OCI-LY1 (cell line): ENCODE measurements around the gene NAV2.

ENCODE experiments used
- H2AFZ ChIP-seq: fragments of 200-600 bp; sonication (generic), shearing (Covaris generic); 2 replicates; pipeline ENCODE4 v1.6.0; 2014; ENCODE audit warnings: antibody characterized with exemption, mild to moderate bottlenecking, low read length
- H3F3A ChIP-seq: fragments of 200-600 bp; sonication (generic), shearing (Covaris generic); 2 replicates; pipeline ENCODE4 v1.6.0; 2014; ENCODE audit warnings: mild to moderate bottlenecking, antibody characterized with exemption, low read length, moderate library complexity; ENCODE audit not compliant: insufficient read depth
- H3K27ac ChIP-seq: fragments of 200-600 bp; sonication (generic); 2 replicates; pipeline ENCODE4 v1.5.1; 2014; ENCODE audit warnings: low read length, mixed run types, mild to moderate bottlenecking, low read depth; ENCODE audit not compliant: poor library complexity, severe bottlenecking
- H3K27me3 ChIP-seq: fragments of 200-600 bp; sonication (generic); 2 replicates; pipeline ENCODE4 v1.6.0; 2014; ENCODE audit warnings: antibody characterized with exemption, mild to moderate bottlenecking, low read length, moderate library complexity; ENCODE audit not compliant: insufficient read depth
- H3K36me3 ChIP-seq: fragments of 200-600 bp; sonication (generic); 2 replicates; pipeline ENCODE4 v1.6.1; 2014; ENCODE audit warnings: mild to moderate bottlenecking, antibody characterized with exemption, low read length, moderate library complexity, mixed read lengths; ENCODE audit not compliant: insufficient read depth
- H3K4me1 ChIP-seq: fragments of 200-600 bp; sonication (generic); 2 replicates; pipeline ENCODE4 v1.5.1; 2014; ENCODE audit warnings: mild to moderate bottlenecking, low read length, moderate library complexity; ENCODE audit not compliant: insufficient read depth, severe bottlenecking
- H3K4me2 ChIP-seq: fragments of 200-600 bp; sonication (generic), shearing (Covaris generic); 2 replicates; pipeline ENCODE4 v1.6.1; 2014; ENCODE audit warnings: low read length
- H3K4me3 ChIP-seq: fragments of 200-600 bp; sonication (generic); 2 replicates; pipeline ENCODE4 v1.5.1; 2014; ENCODE audit warnings: low read length, low read depth, mild to moderate bottlenecking, mixed read lengths; ENCODE audit not compliant: poor library complexity, severe bottlenecking
- H3K79me2 ChIP-seq: fragments of 200-600 bp; shearing (Covaris generic); 2 replicates; pipeline ENCODE4 v1.6.1; 2016; ENCODE audit warnings: mixed run types, low read length, mixed read lengths; ENCODE audit not compliant: insufficient read depth
- H3K9ac ChIP-seq: fragments of 200-600 bp; sonication (generic), shearing (Covaris generic); 2 replicates; pipeline ENCODE4 v1.6.1; 2014; ENCODE audit warnings: mild to moderate bottlenecking, low read length, mixed read lengths
- H3K9me2 ChIP-seq: fragments of 200-600 bp; sonication (generic), shearing (Covaris generic); 2 replicates; pipeline ENCODE4 v1.6.1; 2014; ENCODE audit warnings: low read depth, mild to moderate bottlenecking, low read length, mixed read lengths
- H3K9me3 ChIP-seq: fragments of 200-600 bp; shearing (Covaris generic); 2 replicates; pipeline ENCODE4 v1.6.1; 2014; ENCODE audit warnings: low read length, mixed read lengths
- H4K20me1 ChIP-seq: fragments of 200-600 bp; sonication (generic), shearing (Covaris generic); 2 replicates; pipeline ENCODE4 v1.6.0; 2016; ENCODE audit warnings: mild to moderate bottlenecking, low read length; ENCODE audit not compliant: insufficient read depth
- CTCF ChIP-seq: fragments of 200-600 bp; sonication (generic), shearing (Covaris generic); IDR thresholded peaks from 2 replicates; pipeline ENCODE4 v1.5.1; 2017; ENCODE audit warnings: mild to moderate bottlenecking, antibody characterized with exemption, low read length, moderate library complexity, mixed read lengths
- EZH2 ChIP-seq: fragments of 200-600 bp; sonication (generic), shearing (Covaris generic); IDR thresholded peaks from 2 replicates; pipeline ENCODE4 v1.8.0; 2017; ENCODE audit warnings: borderline replicate concordance, mixed run types, mild to moderate bottlenecking, antibody characterized with exemption, low read length, moderate library complexity, mixed read lengths

Gene NAV2

GRCh38 chr11:19838994-19839768 lies 126.5 kb downstream of the NAV2 start:
- no peak overlapping the region for H3K9ac ChIP-seq
- H3K36me3 ChIP-seq = no peaks in the 10 kb centered on the region
- no peaks in the 10 kb centered on the region for H3K9me3 ChIP-seq
- no peak overlapping the region for H3K4me2 ChIP-seq
- no peaks in the 10 kb centered on the region for H3K4me1 ChIP-seq
- H3K27me3 ChIP-seq = no peaks in the 10 kb centered on the region
- no peaks in the 10 kb centered on the region for H3K79me2 ChIP-seq
- H3K4me3 ChIP-seq = no peak overlapping the region
- no peak overlapping the region for H2AFZ ChIP-seq
- no peaks in the 10 kb centered on the region for H3K9me2 ChIP-seq
- TF ChIP-seq EZH2 (no peak), CTCF (no peak)
- no peaks in the 10 kb centered on the region for H4K20me1 ChIP-seq
- no peaks in the 10 kb centered on the region for H3F3A ChIP-seq
- no peak overlapping the region for H3K27ac ChIP-seq

GRCh38 chr11:19840961-19841360 lies 128.3 kb downstream of the NAV2 start:
- Histone ChIP-seq H2AFZ (no peak overlapping the region), H3K9me2 (no peaks in the 10 kb centered on the region), H3K9me3 (no peaks in the 10 kb centered on the region), H3F3A (no peaks in the 10 kb centered on the region), H3K4me2 (no peak overlapping the region), H3K4me3 (no peak overlapping the region), H3K36me3 (no peaks in the 10 kb centered on the region), H3K79me2 (no peaks in the 10 kb centered on the region), H3K9ac (no peak overlapping the region), H3K4me1 (no peaks in the 10 kb centered on the region), H3K27me3 (no peaks in the 10 kb centered on the region), H4K20me1 (no peaks in the 10 kb centered on the region), H3K27ac (no peak overlapping the region)
- TF ChIP-seq CTCF = no peak
- TF ChIP-seq EZH2 = no peak

- Histone ChIP-seq H3K9me2 (no peaks in the 10 kb centered on the region), H3K27ac (no peak overlapping the region), H3K4me1 (no peaks in the 10 kb centered on the region), H3K79me2 (no peaks in the 10 kb centered on the region), H3F3A (no peaks in the 10 kb centered on the region), H3K36me3 (no peaks in the 10 kb centered on the region), H2AFZ (no peak overlapping the region), H3K9ac (no peak overlapping the region), H3K9me3 (no peaks in the 10 kb centered on the region), H3K27me3 (no peaks in the 10 kb centered on the region), H3K4me3 (no peak overlapping the region), H4K20me1 (no peaks in the 10 kb centered on the region), H3K4me2 (no peak overlapping the region)
- no peak for TF ChIP-seq CTCF
- TF ChIP-seq EZH2 = no peak
Measured at GRCh38 chr11:19842505-19842904, 129.9 kb downstream of the NAV2 start.
